Fibroblast of skin of right biceps (primary cell): ENCODE measurements around the gene ZNF614.
"Not testable (repeated sequence)": the region's sequence is repeated elsewhere in the genome, so short reads cannot be mapped to it uniquely, and the experiment has no call there.

ENCODE experiments used
- DNase-seq: peaks from one replicate; pipeline ENCODE4 v3.0.0-alpha.2; 2013

Gene ZNF614

GRCh38 chr19:52028027-52028779, at the start of gene ZNF614:
Gene ZNF614 (minus strand): TSS chr19:52028379. CDS start chr19:52025745, 2,634 bp downstream.
- DNase-seq: peak; percentile 88

- no peak for DNase-seq
Observed at GRCh38 chr19:52070496-52070895, 42.3 kb upstream of the ZNF614 start.

GRCh38 chr19:52069653-52070052, 41.5 kb upstream of the ZNF614 start:
- no peak for DNase-seq

GRCh38 chr19:52066258-52066863, 38.2 kb upstream of the ZNF614 start:
- no peak for DNase-seq

DNA sequence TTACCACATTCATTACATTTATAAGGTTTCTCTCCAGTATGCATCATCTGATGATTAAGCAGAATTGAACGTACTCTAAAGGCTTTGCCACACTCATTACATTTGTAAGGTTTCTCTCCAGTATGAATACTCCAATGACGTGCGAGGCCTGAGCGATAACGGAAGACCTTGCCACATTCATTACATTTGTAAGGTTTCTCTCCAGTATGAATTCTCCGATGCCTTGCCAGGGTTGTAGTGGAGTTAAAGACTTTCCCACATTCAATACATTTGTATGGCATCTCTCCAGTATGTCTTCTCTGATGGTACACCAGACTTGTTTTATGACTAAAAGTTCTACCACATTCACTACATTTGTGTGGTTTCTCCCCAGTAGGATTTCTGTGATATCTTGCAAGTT, 37.2 kb upstream of the ZNF614 start:
- DNase-seq: no peak

GRCh38 chr19:52056480-52056879, 28.3 kb upstream of the ZNF614 start:
- not testable (repeated sequence) for DNase-seq

DNA sequence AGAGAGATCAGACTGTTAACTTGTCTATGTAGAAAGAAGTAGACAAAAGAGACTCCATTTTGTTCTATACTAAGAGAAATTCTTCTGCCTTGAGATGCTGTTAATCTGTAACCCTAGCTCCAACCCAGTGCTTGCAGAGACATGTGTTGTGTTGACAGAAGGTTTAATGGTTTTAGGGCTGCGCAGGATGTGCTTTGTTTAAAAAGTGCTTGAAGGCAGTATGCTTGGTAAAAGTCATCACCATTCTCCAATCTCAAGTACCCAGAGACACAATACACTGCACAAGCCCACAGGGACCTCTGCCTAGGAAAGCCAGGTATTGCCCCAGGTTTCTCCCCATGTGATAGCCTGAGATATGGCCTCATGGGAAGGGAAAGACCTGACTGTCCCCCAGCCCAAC, 23.6 kb upstream of the ZNF614 start:
- DNase-seq: not testable (repeated sequence)

DNA sequence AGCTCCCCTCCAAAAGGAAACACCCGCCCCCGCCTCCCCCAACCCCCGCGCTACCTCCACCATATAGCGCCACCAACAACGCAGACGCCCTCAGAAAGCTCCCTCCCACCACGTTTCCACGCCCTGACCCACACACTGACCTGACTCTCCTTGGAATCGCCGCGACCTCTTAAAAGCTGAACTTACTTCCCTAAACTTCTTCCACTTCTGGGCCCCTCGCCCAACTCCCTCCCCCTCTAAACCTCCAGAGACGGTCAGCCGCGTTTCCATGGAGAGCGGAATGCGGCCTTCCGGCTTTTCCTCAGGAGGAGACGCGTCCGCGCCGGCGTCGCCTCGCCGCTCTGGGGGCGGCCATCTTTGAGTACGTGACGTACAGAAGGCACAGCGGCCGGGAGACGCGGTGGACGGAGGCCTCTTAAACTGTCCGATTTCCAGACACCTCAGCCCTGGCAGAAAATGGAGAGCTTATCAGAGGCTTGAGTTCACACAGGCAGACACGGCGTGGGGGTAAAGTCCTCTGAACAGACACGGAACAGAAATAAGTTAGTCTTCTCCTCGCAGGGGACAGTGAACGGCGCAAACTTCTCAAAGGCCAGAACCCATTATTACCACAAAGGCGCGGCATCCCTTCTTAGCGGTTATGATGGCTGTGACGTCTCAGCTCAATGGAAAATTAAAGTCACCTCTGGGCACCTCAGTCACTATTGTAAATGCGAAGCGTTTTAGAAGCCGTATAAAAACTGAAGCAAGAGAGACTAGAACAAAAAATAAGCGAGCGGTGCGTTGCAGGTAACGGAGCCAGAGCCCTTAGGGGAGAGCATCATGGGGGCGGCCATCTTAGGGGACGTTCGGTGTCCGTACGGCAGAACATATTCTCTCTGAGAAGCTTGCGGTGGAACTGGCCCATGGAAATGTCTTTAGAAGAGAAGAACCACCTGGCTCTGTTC, 20.6 kb upstream of the ZNF614 start, which contains the start of gene ZNF432:
ZNF432 (minus strand) TSS at position 284 of the 947 bp plus-strand sequence. CDS start 1,970 bp downstream, outside the sequence.
- peak; percentile 93 for DNase-seq

DNA sequence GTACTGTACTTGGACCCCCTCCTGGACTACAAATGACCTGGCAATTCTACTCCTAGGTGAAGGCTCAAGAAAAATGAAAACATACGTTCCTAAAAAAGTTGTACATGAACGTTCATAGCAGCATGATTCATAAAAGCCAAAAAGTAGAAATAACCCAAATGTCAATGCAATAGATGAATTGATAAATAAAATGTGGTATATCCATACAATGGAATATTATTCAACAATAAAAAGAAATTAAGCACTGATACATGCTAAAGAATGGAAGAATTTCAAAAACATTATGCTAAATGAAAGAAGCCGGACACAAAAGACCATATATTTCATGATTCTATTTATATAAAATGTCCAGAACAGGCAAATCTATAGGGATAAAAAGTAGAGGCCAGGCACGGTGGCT, 11.0 kb upstream of the ZNF614 start:
- DNase-seq: no peak

DNA sequence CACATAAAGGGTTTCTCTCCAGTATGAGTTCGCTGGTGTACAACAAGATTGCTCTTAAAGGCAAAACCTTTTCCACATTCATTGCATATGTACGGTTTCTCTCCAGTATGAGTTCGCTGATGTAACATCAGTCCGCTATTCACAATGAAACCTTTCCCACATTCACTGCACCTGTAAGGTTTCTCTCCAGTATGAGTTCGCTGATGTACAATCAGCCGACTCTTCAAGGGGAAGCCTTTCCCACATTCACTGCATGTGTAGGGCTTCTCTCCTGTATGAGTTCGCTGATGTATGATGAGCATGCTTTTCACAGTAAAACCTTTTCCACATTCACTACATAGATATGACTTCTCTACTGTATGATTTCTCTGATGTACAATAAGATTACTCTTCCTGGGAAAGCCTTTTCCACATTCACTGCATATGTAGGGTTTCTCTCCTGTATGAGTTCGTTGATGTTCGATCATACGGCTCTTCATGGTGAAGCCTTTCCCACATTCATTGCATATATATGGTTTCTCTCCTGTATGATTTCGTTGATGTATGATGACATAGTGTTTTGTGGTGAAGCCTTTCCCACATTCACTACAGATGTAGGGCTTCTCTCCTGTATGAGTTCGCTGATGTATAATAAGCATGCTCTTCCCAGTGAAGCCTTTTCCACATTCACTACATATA, 6.0 kb upstream of the ZNF614 start:
- DNase-seq: peak; percentile 14

GRCh38 chr19:52028780-52029123, 573 bp upstream of the ZNF614 start:
- DNase-seq: no peak

- not testable (repeated sequence) for DNase-seq
Observed at GRCh38 chr19:52026255-52026990, 1.8 kb downstream of the ZNF614 start.

DNA sequence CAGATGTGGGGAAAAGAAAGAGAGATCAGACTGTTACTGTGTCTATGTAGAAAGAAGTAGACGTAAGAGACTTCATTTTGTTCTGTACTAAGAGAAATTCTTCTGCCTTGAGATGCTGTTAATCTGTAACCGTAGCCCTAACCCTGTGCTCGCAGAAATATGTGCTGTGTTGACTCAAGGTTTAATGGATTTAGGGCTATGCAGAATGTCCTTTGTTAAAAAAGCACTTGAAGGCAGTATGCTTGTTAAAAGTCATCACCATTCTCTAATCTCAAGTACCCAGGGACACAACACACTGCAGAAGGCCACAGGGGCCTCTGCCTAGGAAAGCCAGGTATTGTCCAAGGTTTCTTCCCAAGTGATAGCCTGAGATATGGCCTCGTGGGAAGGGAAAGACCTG, 3.7 kb downstream of the ZNF614 start:
- not testable (repeated sequence) for DNase-seq

GRCh38 chr19:52022193-52022592, 6.0 kb downstream of the ZNF614 start:
- DNase-seq: no peak

- DNase-seq: no peak
Observed at GRCh38 chr19:52020506-52020905, 7.7 kb downstream of the ZNF614 start.

DNA sequence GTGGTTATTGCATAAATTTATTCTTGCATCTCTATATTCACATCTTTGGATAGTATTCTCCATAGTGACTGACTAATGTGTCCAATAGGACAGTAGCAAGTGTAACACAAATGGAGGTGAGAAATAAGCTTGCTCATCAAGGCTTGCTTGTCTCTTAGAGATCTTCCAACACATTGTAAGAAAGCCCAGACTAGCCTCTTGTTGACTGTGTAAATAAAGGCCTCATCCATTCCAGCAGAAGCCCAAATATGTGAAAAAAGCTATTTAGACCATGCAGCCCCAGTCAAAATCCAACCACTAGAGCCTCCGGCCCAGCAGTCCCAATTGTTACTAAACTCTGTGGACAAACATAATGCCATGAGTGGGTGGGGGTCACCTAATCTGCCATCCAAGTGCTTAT, 17.5 kb downstream of the ZNF614 start:
- no peak for DNase-seq

GRCh38 chr19:52007806-52008557, 20.2 kb downstream of the ZNF614 start, which contains the start of gene ZNF615:
Gene ZNF615 (minus strand): TSS chr19:52008211. CDS start chr19:52003711, 4,500 bp downstream.
- peak; percentile 87 for DNase-seq

- peak; percentile 3 for DNase-seq
Observed at GRCh38 chr19:52007451-52007805, 20.8 kb downstream of the ZNF614 start.

DNA sequence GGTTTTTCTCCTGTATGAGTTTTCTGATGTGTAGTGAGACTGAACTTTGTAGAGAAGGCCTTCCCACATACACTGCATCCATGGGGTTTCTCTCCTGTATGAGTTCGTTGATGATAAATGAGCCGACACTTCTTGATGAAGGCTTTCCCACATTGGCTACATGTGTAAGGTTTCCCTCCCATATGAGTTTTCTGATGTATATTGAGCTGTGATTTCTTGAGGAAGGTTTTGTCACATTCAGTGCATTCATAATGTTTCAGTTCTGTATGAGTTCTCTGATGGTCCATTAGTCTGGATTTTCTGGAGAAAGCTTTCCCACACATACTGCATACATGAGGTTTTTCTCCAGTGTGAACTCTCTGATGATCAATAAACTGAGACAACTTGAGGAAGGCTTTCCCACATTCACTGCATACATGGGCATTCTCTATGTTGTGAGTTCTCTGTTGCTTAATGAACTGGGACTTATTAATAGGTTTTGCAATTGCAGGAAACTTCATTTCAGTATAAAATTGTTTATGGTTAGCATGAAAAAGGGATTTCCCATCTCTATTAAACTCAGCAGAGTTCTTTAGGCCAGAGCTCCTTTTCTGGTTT, 34.0 kb downstream of the ZNF614 start:
- DNase-seq: no peak

GRCh38 chr19:51993422-51993821, 34.8 kb downstream of the ZNF614 start:
- DNase-seq: no peak
